ENCODE data around the gene RET.

The RET gene

GRCh38 chr10:43044961-43045621 lies 31.8 kb upstream of the RET start:
- no peak for DNase-seq

DNA sequence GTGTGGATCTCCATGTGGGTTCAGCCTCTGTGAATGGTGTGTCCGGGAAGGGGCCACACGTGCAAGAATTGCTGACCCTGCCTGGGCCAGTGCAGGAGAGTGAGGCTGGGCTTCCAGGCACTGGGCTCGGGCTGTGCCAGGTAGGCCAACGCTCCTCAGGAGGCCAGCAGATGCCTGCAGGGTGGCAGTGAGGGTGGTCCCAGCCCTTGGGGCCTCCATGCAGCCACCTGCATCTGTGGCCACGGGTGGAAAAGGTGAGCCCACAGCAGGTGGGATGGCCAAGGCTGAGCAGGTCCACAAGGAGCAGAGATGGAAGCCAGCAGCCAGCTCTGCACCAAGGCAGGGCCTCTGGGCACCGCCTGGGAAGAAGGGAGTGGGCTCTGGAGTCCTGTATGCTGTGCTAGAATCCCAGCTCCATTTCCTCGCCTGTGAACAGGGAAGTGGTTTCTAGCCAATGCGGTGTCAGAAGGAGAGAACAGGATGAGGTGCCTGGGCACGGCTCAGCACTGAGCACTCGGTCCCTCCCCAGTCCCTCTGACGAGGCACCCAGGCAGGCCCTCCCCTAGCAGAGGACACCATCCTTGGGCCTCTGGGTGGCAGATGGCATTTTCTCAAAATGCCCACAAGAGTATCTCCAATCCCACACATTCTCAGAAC lies 31.1 kb upstream of the RET start:
- DNase-seq, result no peak

DNA sequence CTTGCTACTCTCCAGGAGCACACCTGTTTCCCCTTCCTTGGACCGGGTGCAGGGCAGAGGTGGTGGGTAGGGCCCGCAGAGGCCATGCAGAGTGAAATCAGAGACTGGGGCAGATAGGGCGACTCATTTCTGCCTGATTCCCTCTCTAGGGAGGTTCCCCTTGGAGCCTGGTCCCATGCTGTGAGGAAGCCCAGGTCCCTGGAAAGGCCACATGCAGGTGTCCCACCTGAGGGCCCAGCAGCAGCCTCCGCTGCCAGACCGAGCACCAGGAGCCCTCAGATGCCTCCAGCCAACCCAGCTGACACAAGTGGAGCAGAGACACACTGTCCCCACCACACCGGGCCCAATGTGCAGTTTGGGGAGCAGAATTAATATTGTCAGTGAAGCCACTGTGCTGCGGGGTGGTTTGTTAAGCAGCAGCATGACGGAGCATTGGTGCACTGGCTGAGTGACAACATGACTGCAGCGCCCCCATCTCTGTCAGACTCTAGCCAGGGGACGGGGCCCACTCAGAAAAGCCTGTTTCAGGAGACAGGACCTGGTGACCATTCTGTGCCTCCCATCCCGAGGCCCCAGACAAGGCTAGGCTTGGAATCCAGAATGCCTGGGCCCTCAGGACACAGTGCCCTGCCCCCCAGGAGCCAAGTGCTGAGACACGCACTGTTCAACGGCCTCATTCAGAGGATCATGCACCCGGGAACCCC lies 30.4 kb upstream of the RET start:
- no peak for DNase-seq

GRCh38 chr10:43047288-43047970 lies 29.4 kb upstream of the RET start:
- DNase-seq, result no peak

DNA sequence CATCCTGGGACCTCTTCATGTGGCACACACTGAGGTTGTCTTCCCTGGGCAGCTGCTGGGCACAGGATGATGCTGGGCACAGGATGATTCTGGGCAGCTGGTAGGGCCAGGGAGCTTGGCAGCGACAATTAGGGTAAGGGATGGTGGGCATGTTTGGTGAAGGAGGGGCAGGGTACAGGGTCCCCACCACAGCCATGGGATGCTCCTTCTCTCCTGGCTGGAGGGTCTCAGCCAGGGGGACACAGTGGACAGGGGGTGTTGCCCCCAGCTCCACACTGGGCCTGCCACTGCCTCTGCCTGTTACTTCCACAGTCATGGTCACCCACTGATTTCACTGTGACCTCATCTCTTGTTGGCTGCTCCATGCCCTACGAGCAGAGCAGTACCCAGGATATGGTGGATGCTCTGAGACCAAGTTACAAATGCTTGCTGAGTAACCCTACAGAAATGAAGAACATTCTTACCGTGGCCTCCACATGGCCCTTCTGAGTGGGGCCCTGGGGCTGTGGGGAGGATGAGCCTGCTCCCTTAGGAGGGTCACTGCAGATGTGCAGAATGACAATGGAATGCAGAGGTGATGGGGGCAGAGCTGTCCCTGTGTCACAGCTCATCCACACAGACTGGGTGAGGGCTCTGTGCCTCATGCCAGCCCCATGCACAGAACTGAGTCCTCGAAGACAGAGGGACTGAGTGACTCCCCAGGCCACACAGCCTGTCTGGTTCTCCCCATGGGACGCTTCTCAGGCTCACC lies 28.4 kb upstream of the RET start:
- DNase-seq, result no peak

- no peak for DNase-seq
Measured at GRCh38 chr10:43049081-43049551, 27.8 kb upstream of the RET start.

- DNase-seq, result no peak
Measured at GRCh38 chr10:43050011-43050410, 26.9 kb upstream of the RET start.

- DNase-seq, result no peak
Measured at GRCh38 chr10:43053825-43054224, 23.0 kb upstream of the RET start.

- no peak for DNase-seq
Measured at GRCh38 chr10:43054593-43054992, 22.3 kb upstream of the RET start.

- no peak for DNase-seq
Measured at GRCh38 chr10:43055217-43055616, 21.7 kb upstream of the RET start.

- DNase-seq, result no peak
Measured at GRCh38 chr10:43055991-43056567, 20.8 kb upstream of the RET start.

DNA sequence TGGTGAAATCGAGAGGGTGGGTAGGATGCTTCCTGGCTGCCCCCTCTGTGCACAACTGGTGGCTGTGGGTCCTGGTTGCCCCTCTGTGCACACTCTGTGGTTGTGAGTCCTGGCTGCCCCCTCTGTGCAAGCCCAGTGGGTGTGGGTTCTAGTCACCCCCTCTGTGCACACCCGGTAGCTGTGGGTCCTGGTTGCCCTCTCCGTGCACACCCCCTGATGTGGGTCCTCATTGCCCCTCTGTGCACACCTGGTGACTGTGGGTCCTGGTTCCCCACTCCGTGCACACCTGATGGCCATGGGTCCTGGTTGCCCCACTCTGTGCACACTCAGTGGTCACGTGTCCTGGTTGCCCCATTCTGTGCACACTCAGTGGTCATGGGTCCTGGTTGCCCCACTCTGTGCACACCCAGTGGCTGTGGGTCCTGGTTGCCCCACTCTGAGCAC lies 20.3 kb upstream of the RET start:
- DNase-seq, result no peak

- DNase-seq, result no peak
Measured at GRCh38 chr10:43057231-43057711, 19.6 kb upstream of the RET start.

DNA sequence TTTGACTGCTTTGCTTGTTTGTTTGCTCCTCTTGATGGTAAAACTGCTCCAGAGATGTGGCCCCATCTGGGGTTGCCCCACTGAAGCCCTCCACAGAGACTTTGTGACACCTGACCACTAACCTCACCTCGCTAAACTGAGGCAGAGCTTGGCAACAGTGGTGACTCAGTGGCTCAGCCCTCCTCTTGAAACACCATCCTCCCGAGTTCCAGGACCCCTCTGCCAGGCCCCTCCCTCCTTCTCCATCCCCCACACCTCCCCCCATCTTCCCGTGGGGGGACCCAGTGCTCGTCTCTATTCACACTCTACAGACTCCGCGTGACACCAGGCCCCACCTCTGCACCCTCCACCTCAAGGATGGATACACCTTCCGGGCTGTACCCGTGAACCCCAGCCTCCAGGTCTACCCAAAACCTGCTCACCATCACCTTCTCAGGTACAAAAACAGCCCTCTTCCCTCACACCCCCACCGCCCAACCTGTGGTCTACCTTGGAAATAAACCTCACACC lies 19.0 kb upstream of the RET start:
- DNase-seq, result no peak

- DNase-seq, result no peak
Measured at GRCh38 chr10:43058716-43059335, 18.0 kb upstream of the RET start.

GRCh38 chr10:43059336-43059720 lies 17.5 kb upstream of the RET start:
- DNase-seq, result no peak

GRCh38 chr10:43059828-43060227 lies 17.0 kb upstream of the RET start:
- no peak for DNase-seq

GRCh38 chr10:43060291-43060690 lies 16.6 kb upstream of the RET start:
- no peak for DNase-seq

GRCh38 chr10:43061331-43061730 lies 15.5 kb upstream of the RET start:
- no peak for DNase-seq

DNA sequence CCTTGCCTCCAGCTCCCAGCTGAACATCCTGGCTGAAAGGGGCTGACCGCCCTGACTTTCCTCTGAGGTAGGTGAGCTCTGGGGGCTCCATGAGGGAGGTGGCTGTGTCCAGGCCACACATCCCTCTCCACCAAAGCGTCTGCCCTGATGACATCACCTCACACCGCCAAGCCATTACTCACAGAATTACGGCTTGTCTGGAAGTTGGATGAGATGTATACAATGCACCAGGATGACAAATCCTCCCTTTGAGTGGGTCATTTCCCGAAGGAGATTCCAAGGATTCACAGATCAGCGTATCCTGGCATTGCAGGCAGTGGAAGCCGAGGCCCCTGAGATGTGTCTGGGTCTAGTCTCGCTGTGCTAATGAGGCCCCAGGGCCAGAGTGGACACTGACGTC lies 15.1 kb upstream of the RET start:
- no peak for DNase-seq

GRCh38 chr10:43062402-43063160 lies 14.3 kb upstream of the RET start:
- DNase-seq, result no peak

Data from NCI-H2171 (cell line).